H7 (cell line): ENCODE measurements around the gene TNFSF12. TPM values are rescaled to one million over a fixed set of nuclear protein-coding genes. Genes with fewer than 3 reads are reported as not detected.
"Not testable (repeated sequence)": the region's sequence is repeated elsewhere in the genome, so short reads cannot be mapped to it uniquely, and the experiment has no call there.

Experiments
- DNase-seq: peaks from one replicate; pipeline ENCODE4 v3.0.0; 2012
- H3K27me3 ChIP-seq: 2 replicates; pipeline ENCODE4 v1.6.0; 2011; ENCODE audit warnings: mild to moderate bottlenecking, low read length; ENCODE audit not compliant: control insufficient read depth, insufficient read depth
- H3K36me3 ChIP-seq: replicated peaks from 2 replicates; pipeline ENCODE4 v1.5.1; 2011; ENCODE audit warnings: low read length; ENCODE audit not compliant: control insufficient read depth, insufficient read depth
- H3K4me3 ChIP-seq: 2 replicates; pipeline ENCODE4 v1.5.1; 2011; ENCODE audit warnings: low read depth, mild to moderate bottlenecking, control low read depth, low read length, moderate library complexity; ENCODE audit not compliant: insufficient read depth
- total RNA-seq: library from RNA; depleted of rRNA; stranded (reverse); fragments of >200 nt; shearing (Covaris generic); gene quantifications from 2 replicates; pipeline ENCODE4 v1.2.3, GENCODE V29; 2014

The TNFSF12 gene
- total RNA-seq, 1 experiment from 2014 or later: 6.2 TPM

DNA sequence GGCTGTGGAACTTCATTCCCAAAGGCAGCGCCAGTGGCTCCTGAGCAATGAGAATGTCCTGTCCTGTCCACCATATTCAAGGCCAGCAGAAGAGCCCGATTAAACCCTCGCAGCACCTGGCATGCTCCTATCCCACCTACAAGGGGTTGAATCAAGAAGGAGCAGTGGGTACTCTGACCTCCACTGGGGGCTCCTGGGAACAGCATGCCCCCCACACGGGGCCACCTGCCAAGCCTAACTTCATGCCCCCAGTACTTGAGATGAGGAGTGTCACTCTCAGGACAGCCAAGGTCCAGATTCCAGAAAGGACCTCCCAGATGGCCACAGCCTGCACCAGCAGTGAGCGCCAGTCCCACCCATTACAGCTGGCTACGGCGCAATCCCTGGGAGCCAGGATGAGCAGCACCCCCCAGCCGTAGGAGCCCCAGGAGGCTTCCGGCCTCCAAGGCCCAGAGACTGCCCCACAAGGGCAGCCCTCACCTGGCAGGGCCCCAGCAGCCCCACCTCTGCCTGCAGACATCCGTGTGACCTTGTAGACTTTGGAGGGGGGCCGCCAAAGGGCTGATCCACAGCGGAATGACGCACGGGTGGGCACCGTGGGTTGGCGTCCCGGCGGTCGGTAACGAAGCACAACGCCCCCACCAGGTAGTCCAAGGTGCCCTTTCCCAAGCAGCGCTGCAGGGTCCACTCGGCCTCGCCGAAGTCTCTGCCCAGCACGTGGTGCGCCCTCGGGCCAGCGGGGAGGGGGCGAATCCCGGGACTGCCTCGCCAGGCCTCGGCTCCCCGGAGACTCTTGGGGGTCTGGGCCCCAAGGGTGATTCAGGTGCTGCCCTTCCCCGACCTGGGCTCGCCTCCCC, 33.8 kb downstream of the TNFSF12 start:
- peaks cover 12% of the 10 kb centered on the region for H3K36me3 ChIP-seq
- peak overlapping the region; percentile 70 for H3K4me3 ChIP-seq
- H3K27me3 ChIP-seq: no peaks in the 10 kb centered on the region
- DNase-seq: peak; percentile 78

- peak; percentile 95 for DNase-seq
These were observed 34.6 kb downstream of the TNFSF12 start, which contains the start of gene MPDU1 for GRCh38 chr17:7583253-7584109. MPDU1 (plus strand) TSS chr17:7583852; CDS start chr17:7583863, 11 bp downstream.

GRCh38 chr17:7586673-7587419, 38.0 kb downstream of the TNFSF12 start:
- peak; percentile 67 for DNase-seq
- Histone ChIP-seq H3K36me3 (peaks cover 5% of the 10 kb centered on the region), H3K27me3 (no peaks in the 10 kb centered on the region), H3K4me3 (no peak overlapping the region)

More at GRCh38 chr17:7583253-7584109, 34.6 kb downstream of the TNFSF12 start, which contains the start of gene MPDU1:
- H3K27me3 ChIP-seq: no peaks in the 10 kb centered on the region
- H3K4me3 ChIP-seq: peak within 1 kb of the TSS; percentile 70
- peaks cover 7% of the 10 kb centered on the region for H3K36me3 ChIP-seq

DNA sequence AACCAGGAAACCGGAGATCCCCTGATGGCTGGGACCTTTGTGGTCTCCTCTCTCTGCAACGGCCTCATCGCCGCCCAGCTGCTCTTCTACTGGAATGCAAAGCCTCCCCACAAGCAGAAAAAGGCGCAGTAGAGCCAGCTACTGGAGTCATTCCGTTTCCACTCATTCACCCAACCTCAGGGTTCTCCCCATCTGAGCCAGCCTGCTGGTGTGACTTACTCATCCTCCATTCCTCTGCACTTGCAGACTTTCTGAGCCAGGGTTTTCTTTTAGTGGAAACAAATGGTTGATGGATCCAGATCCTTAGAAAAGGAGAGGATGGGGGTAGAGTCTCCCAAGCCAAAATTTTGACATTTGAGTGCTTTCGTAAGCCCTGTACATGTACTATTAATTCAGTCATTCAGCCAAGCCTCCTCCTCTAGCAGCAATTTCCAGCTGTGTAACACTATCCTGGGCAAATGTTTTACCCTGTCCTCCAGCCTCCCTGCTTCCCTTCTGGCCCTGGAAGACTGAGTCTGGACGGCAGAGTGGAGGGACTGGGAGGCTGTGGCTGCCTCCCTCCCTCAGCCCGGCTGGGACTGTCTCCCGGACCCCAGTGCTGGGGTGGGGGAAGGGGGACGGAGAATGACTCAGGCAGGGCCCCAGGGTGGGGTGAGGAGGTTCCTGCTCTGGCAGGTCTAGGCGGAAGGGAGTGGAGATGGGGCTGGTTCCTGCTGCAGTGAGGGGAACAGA, 38.7 kb downstream of the TNFSF12 start:
- peaks cover 3% of the 10 kb centered on the region for H3K36me3 ChIP-seq
- DNase-seq: no peak
- H3K27me3 ChIP-seq: no peaks in the 10 kb centered on the region
- H3K4me3 ChIP-seq: no peak overlapping the region

DNA sequence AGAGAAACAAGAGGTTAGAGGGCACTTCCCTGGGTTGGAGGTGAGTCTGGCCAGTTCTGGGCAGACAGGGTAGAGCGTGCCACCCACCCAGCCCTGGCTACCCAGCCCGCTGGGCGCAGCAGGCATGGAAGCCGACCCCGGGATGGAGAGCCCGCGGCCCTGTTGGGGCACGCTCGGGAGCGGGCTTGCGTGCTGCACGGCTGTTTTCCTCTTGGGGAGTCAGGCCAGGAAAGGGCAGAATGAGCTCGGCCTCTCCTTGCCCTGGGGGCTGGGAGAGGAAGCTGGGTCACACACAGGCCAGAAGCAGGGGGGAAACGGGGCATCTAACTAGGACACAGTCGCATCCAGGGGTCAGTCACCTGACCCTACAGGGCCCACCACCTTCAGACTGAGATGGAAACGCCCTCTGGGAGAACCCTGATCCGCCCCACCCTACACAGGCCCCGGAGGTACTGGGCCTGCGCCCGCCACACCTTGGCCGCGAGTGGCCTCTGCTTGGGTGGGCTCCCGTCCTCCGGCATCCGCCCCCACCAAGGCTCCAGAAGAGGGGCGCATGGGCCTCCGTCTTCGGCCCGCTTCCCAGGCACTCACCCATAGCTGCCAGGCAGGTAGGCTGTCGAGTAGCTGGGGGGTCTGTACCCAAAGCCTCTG, 39.8 kb downstream of the TNFSF12 start:
- no peak for DNase-seq
- Histone ChIP-seq H3K4me3 (peak overlapping the region; percentile 76), H3K36me3 (peaks cover 12% of the 10 kb centered on the region), H3K27me3 (no peaks in the 10 kb centered on the region)

DNA sequence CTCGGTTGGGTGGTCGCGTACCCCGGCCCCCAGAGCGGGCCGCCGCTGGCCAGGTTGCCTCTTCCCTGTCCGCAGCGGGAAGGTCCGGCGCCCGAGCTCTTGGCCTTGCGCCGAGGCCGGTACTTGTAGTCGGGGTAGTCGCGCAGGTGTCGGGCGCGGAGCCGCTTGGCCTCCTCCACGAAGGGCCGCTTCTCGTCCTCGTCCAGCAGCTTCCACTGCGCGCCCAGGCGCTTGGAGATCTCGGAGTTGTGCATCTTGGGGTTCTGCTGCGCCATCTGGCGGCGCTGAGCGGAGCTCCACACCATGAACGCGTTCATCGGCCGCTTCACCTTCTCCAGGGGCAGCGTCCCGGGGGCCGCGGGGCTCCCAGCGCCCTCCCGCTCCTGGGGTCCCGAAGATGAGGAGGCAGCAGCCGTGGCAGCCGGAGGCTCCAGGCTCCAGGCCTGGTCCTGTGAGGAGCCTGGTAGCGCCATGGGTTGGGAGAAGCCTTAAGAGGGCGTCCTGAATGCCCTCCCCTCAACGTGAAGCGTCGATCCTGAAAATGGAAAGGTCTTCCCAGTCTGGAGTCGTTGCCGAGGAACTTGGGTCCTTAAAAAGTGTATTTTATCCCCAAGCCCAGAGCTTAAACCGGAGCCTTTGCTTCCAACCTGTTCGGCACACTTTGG, 40.5 kb downstream of the TNFSF12 start:
- peak; percentile 96 for DNase-seq
- Histone ChIP-seq H3K36me3 (peaks cover 19% of the 10 kb centered on the region), H3K4me3 (peak overlapping the region; percentile 76), H3K27me3 (no peaks in the 10 kb centered on the region)

GRCh38 chr17:7589891-7590691, 41.2 kb downstream of the TNFSF12 start, which contains the start of gene SOX15:
SOX15 (minus strand) TSS chr17:7590094; CDS start chr17:7589676, 418 bp downstream.
- H3K36me3 ChIP-seq: peaks cover 23% of the 10 kb centered on the region
- no peaks in the 10 kb centered on the region for H3K27me3 ChIP-seq
- DNase-seq: peak; percentile 82
- H3K4me3 ChIP-seq: peak within 1 kb of the TSS; percentile 76

DNA sequence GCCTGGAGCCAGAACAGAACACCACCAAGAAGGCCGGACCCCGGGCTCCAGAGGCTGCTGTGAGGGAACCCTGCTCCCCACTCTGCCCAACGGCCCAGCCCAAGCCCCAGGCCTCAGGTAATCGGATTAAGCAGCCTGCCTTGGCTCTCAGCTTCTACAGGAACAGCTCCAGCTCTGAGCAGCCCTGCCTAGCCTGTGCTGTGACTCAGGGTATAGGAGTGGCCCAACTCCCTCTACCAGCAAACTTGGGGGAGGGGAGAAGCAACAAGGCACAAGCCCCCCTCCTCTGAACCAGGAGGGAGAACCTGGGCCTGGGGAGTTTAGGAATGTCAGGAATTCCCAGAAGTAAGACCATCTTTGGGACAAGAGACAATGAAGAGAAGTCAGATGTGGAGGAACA, 41.9 kb downstream of the TNFSF12 start:
- peaks cover 26% of the 10 kb centered on the region for H3K36me3 ChIP-seq
- peak; percentile 86 for DNase-seq
- H3K27me3 ChIP-seq: no peaks in the 10 kb centered on the region
- no peak overlapping the region for H3K4me3 ChIP-seq

DNA sequence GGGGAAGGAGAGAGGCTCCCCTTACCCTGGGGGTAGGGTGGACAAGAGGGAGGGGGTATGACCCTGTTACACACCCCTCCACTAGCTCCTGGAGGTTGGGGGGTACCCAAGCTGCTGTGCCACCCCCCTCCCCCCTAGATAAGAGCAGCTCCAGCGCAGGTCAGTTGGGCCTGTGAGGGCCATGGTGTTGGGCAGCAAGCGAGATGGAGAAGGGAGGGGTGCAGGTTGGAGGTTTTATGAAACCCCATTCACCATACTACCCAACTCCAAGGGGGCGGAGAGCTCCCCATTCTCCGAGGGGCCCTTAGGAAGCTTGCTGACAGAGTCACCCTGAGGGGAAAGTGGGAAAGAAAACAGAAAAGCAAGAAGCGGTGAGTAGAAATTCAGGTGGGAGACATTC, 42.7 kb downstream of the TNFSF12 start:
- DNase-seq: peak; percentile 30
- Histone ChIP-seq H3K36me3 (peaks cover 28% of the 10 kb centered on the region), H3K4me3 (no peak overlapping the region), H3K27me3 (no peaks in the 10 kb centered on the region)

GRCh38 chr17:7592422-7593021, 43.7 kb downstream of the TNFSF12 start:
- Histone ChIP-seq H3K4me3 (no peak overlapping the region), H3K36me3 (peaks cover 28% of the 10 kb centered on the region), H3K27me3 (no peaks in the 10 kb centered on the region)
- peak; percentile 29 for DNase-seq

DNA sequence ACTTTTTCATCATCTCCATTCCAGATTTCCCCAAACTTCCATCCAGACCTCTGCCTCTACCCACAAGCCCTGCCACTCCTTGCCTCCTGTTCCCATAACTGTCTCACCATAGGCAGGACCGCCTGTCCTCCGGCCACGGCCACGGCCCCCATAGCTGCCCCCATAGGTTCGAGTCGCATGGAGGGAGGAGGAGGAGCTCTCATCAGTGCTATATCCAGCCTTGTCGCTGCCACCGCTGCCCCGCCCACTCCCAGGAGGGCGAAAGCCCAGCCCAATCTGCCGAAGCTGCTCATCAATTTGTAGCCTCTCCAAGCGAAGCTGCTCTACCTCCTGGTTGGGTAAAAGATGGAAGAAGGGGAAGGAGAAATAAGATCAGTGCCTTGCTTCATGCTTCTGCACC, 44.4 kb downstream of the TNFSF12 start:
- H3K36me3 ChIP-seq: peaks cover 27% of the 10 kb centered on the region
- no peak overlapping the region for H3K4me3 ChIP-seq
- DNase-seq: peak; percentile 39
- H3K27me3 ChIP-seq: no peaks in the 10 kb centered on the region

DNA sequence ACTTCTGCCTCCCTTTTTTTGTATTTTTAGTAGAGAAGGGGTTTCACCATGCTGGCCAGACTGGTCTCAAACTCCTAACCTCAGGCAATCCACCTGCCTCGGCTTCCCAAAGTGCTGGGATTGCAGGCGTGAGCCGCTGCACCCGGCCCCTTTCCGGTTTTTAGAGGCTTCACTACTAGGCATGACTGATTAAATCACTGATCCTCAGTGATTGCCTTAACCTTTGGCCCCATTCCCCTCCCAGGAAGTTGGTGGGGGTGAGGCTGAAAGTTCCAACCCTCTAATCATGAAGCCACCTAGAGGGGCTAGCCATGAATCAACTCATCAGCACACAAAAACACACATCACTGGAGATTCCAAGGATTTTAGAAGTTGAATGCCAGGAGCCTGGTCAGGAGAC, 48.7 kb downstream of the TNFSF12 start:
- not testable (repeated sequence) for DNase-seq, H3K4me3 ChIP-seq, H3K27me3 ChIP-seq
- H3K36me3 ChIP-seq: peaks cover 38% of the 10 kb centered on the region
